NT2/D1 (cell line): ENCODE data around the gene PSAP.

ENCODE experiments used
- DNase-seq: peaks from one replicate; pipeline ENCODE4 v3.0.0-alpha.2; 2011; ENCODE audit warnings: low read depth, low spot score
- H3K27me3 ChIP-seq: 2 replicates; pipeline ENCODE4 v1.6.0; 2011; ENCODE audit warnings: mild to moderate bottlenecking; ENCODE audit not compliant: insufficient read length, insufficient read depth
- H3K36me3 ChIP-seq: 2 replicates; pipeline ENCODE4 v1.6.1; 2011; ENCODE audit warnings: mild to moderate bottlenecking, low read length, mixed read lengths; ENCODE audit not compliant: insufficient read depth, insufficient read length
- H3K4me1 ChIP-seq: 2 replicates; pipeline ENCODE4 v1.5.1; 2011; ENCODE audit not compliant: insufficient read depth, insufficient read length
- H3K4me3 ChIP-seq: 2 replicates; pipeline ENCODE4 v1.5.1; 2011; ENCODE audit warnings: low read depth; ENCODE audit not compliant: insufficient read length
- H3K9ac ChIP-seq: 2 replicates; pipeline ENCODE4 v1.6.0; 2011; ENCODE audit warnings: low read depth; ENCODE audit not compliant: insufficient read length
- H3K9me3 ChIP-seq: 2 replicates; pipeline ENCODE4 v1.5.1; 2011; ENCODE audit warnings: mild to moderate bottlenecking, low read length; ENCODE audit not compliant: insufficient read depth
- SUZ12 ChIP-seq: IDR thresholded peaks from 2 replicates; pipeline ENCODE4 v1.6.1; 2011; ENCODE audit not compliant: insufficient read length, insufficient read depth; ENCODE audit errors: extremely low read depth
- YY1 ChIP-seq: IDR thresholded peaks from 2 replicates; pipeline ENCODE4 v1.6.1; 2011; ENCODE audit not compliant: insufficient read length, insufficient read depth
- ZNF274 ChIP-seq: IDR thresholded peaks from 2 replicates; pipeline ENCODE4 v1.6.1; 2011; ENCODE audit warnings: mild to moderate bottlenecking, low read depth, low read length

Gene PSAP

GRCh38 chr10:71774916-71775702 is 75.9 kb downstream of the PSAP start:
- Histone ChIP-seq H3K4me1 (peaks cover 12% of the 10 kb centered on the region), H3K36me3 (no peaks in the 10 kb centered on the region), H3K9ac (no peak overlapping the region), H3K9me3 (no peaks in the 10 kb centered on the region; the same call in 1 of the 2 replicates), H3K27me3 (peaks cover 41% of the 10 kb centered on the region), H3K4me3 (no peak overlapping the region)
- TF ChIP-seq ZNF274 (no peak), YY1 (no peak), SUZ12 (no peak)
- no peak for DNase-seq

DNA sequence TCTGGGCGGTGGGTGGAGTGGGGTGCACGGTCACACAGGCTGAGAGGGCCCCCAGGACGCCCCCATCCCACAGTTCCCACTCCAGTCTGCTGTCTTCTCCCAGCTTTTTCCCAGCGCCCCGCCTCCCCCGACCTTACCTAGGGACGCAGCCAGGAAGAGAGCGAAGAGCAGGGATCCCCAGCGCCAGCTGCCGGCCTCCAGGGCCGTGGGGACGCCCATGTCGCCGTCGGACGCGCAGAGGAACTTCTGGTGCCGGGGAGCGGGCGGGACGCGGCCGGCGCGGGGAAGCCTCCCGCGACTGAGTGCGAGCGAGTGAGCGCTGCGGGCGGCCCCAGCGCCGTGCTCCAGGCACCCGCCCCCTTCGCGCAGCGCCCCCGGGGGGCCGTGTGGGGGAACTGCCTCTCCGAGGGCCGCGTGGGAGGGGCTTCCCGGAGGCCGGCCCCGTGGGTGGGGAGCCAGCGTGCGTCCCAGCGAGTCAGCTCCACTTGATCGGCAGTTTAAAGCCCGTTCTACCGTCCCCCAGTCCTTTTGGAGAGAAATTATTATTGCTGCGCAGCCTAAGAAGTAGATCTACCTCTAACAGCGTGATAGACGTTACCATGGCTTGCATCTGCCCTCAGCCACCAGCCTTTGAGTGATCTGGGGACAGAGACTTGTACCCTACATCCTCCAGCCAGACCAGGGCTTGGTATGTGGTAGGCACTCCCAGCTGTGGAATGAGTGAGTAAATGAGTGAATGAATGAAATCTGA is 77.7 kb downstream of the PSAP start, which contains the start of gene VSIR:
VSIR (minus strand) TSS at position 300 of the 751 bp plus-strand sequence; CDS start at position 219, 81 bp downstream.
- Histone ChIP-seq H3K4me1 (peaks cover 12% of the 10 kb centered on the region), H3K4me3 (peak within 1 kb of the TSS; percentile 29), H3K9me3 (no peaks in the 10 kb centered on the region; the same call in 1 of the 2 replicates), H3K27me3 (peaks cover 41% of the 10 kb centered on the region), H3K36me3 (no peaks in the 10 kb centered on the region), H3K9ac (peak within 1 kb of the TSS; percentile 64)
- TF ChIP-seq ZNF274 = no peak
- no peak for TF ChIP-seq SUZ12
- no peak for TF ChIP-seq YY1
- no peak for DNase-seq

GRCh38 chr10:71772832-71773220 is 78.2 kb downstream of the PSAP start:
- Histone ChIP-seq H3K36me3 (no peaks in the 10 kb centered on the region), H3K27me3 (peaks cover 41% of the 10 kb centered on the region), H3K4me3 (peak overlapping the region; percentile 29), H3K9ac (peak overlapping the region; percentile 64), H3K9me3 (no peaks in the 10 kb centered on the region; the same call in 1 of the 2 replicates), H3K4me1 (peaks cover 14% of the 10 kb centered on the region)
- no peak for DNase-seq
- TF ChIP-seq ZNF274 (no peak), SUZ12 (no peak), YY1 (no peak)

DNA sequence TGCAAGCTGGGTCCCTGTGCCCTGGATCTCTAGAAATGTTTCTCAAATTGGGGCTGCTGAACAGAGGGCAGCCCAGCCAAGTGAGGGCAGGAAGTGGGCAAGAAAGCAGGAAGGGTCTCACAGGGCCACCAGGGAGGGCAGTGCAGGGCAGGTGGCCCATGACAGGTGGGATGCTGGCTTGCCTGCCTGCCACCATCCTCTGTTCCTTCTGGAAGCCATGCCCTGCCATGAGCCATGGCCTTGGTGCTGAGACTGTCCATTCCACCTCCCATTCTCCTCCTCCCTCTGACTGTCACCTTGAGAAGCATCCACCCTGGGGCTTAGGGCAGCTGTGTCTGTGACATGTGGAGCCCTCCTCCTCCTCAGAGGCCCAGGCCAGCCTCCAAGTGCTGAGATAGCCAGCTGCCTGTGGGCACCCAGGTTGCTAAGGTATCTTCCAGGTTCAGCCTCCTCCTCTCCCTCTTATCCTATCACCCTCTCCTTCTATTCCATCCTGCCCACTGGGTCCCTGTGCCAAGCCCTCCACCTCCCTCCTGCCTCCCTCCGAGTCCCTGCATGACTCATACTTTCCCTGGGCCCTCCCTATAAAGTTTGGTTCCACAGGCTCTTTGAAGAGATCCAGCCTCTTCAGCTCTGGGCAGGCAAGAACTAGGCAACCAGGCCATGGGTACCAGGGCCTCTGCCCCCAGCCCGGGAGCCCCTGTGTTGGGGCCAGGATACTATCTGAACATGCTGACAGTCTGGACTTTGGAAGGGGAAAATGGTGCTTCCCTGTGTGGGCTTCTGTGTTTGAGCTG is 79.0 kb downstream of the PSAP start:
- Histone ChIP-seq H3K4me1 (peaks cover 18% of the 10 kb centered on the region), H3K9me3 (no peaks in the 10 kb centered on the region)

DNA sequence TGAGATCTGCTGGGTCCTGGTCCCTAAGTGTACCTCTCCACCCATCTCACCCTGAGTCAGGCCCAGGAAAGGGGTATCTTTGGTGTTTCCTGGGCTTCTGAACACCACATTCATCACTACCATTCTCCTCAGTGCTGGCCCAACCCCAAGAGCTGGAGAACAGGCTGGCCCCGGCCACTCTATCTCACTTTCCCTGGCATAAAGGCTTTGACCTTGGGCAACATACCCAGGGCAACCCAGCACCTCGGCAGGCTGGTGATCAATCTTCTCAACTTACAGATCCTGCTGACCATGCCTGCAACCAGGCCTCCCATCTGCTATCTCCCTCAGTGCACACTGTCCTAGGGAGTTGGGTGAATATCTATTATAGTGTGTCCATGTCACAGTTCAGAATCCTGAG is 79.8 kb downstream of the PSAP start:
- Histone ChIP-seq H3K9ac (no peak overlapping the region), H3K4me1 (peaks cover 18% of the 10 kb centered on the region), H3K9me3 (no peaks in the 10 kb centered on the region), H3K27me3 (peaks cover 41% of the 10 kb centered on the region), H3K36me3 (no peaks in the 10 kb centered on the region), H3K4me3 (no peak overlapping the region)
- no peak for DNase-seq
- TF ChIP-seq SUZ12 = no peak
- TF ChIP-seq YY1 = no peak
- TF ChIP-seq ZNF274 = no peak

More for the DNA sequence above, 79.0 kb downstream of the PSAP start:
- no peak overlapping the region for H3K9ac ChIP-seq
- TF ChIP-seq YY1 (no peak), SUZ12 (no peak), ZNF274 (no peak)
- H3K4me3 ChIP-seq = no peak overlapping the region
- no peaks in the 10 kb centered on the region for H3K36me3 ChIP-seq
- no peak for DNase-seq
- peaks cover 41% of the 10 kb centered on the region for H3K27me3 ChIP-seq

- no peak for DNase-seq
- H3K9me3 ChIP-seq = no peaks in the 10 kb centered on the region
- no peaks in the 10 kb centered on the region for H3K36me3 ChIP-seq
- no peak overlapping the region for H3K9ac ChIP-seq
- peaks cover 41% of the 10 kb centered on the region for H3K27me3 ChIP-seq
- TF ChIP-seq SUZ12 (no peak), YY1 (no peak)
- H3K4me1 ChIP-seq = peaks cover 20% of the 10 kb centered on the region
- no peak overlapping the region for H3K4me3 ChIP-seq
Observed at GRCh38 chr10:71770789-71771188, 80.3 kb downstream of the PSAP start.

GRCh38 chr10:71770255-71770654 is 80.8 kb downstream of the PSAP start:
- peaks cover 22% of the 10 kb centered on the region for H3K4me1 ChIP-seq
- DNase-seq = no peak
- H3K9ac ChIP-seq = no peak overlapping the region
- H3K4me3 ChIP-seq = no peak overlapping the region
- H3K9me3 ChIP-seq = no peaks in the 10 kb centered on the region
- peaks cover 41% of the 10 kb centered on the region for H3K27me3 ChIP-seq
- no peak for TF ChIP-seq ZNF274
- TF ChIP-seq YY1 = no peak
- no peaks in the 10 kb centered on the region for H3K36me3 ChIP-seq
